ENCODE measurements around the gene SLC25A11. TPM values are rescaled to one million over a fixed set of nuclear protein-coding genes. Genes with fewer than 3 reads are reported as not detected.

Gene SLC25A11
- total RNA-seq, 2 donors from 2014 or later, result 166 to 175 TPM

- intact Hi-C loops (cut with DNase I), result loop anchor here (5.0 to 10.0 kb wide), 2 partner anchors 83 to 189 kb away; partner anchors contain the start of genes ARRB2 (in 1 of the 2) and CAMTA2 (in 1 of the 2)
- peak in 1 of 2 donors; percentile 60 for ATAC-seq
- peak; percentile 66 for DNase-seq
These were observed 38.0 kb downstream of the SLC25A11 start for GRCh38 chr17:4901648-4902344.

GRCh38 chr17:4901108-4901647, 38.7 kb downstream of the SLC25A11 start:
- DNase-seq (peak; percentile 18), ATAC-seq (no peak)
- intact Hi-C loops (cut with DNase I), result loop anchor here (5.0 to 10.0 kb wide), 2 partner anchors 84 to 189 kb away; partner anchors contain the start of genes ARRB2 (in 1 of the 2) and CAMTA2 (in 1 of the 2)

- intact Hi-C loops (cut with DNase I), result loop anchor here (5.0 to 10.0 kb wide), 2 partner anchors 84 to 188 kb away; partner anchors contain the start of genes ARRB2 (in 1 of the 2) and CAMTA2 (in 1 of the 2)
- DNase-seq (no peak), ATAC-seq (peak in 1 of 2 donors; percentile 0)
These were observed 39.4 kb downstream of the SLC25A11 start for GRCh38 chr17:4900231-4901107.

GRCh38 chr17:4899341-4900230, 40.3 kb downstream of the SLC25A11 start, which contains the start of gene C17orf107:
TSS of gene C17orf107 (plus strand) at chr17:4899536. CDS start at chr17:4899763, 227 bp downstream.
- DNase-seq, result peak; percentile 90
- peak; percentile 56 to 65 for ATAC-seq
- intact Hi-C loops (cut with DNase I), result loop anchor here (5.0 to 10.0 kb wide), 2 partner anchors 85 to 187 kb away; partner anchors contain the start of genes ARRB2 (in 1 of the 2) and CAMTA2 (in 1 of the 2)

GRCh38 chr17:4898927-4899326, 40.9 kb downstream of the SLC25A11 start:
- DNase-seq, result peak; percentile 55
- intact Hi-C loops (cut with DNase I), result no loop called here

GRCh38 chr17:4898351-4898750, 41.5 kb downstream of the SLC25A11 start:
- DNase-seq, result peak; percentile 19
- ATAC-seq, result no peak
- intact Hi-C loops (cut with DNase I), result no loop called here

More at GRCh38 chr17:4898927-4899326, 40.9 kb downstream of the SLC25A11 start:
- peak in 1 of 2 donors; percentile 0 for ATAC-seq

- ATAC-seq, result no peak
- intact Hi-C loops (cut with DNase I), result no loop called here
- DNase-seq, result peak; percentile 20
These were observed 42.1 kb downstream of the SLC25A11 start for GRCh38 chr17:4897785-4898184.

GRCh38 chr17:4897198-4897687, 42.6 kb downstream of the SLC25A11 start:
- peak; percentile 30 for DNase-seq
- intact Hi-C loops (cut with DNase I), result no loop called here
- ATAC-seq, result no peak

GRCh38 chr17:4896332-4897197, 43.3 kb downstream of the SLC25A11 start:
- intact Hi-C loops (cut with DNase I), result no loop called here
- no peak for ATAC-seq
- DNase-seq, result peak; percentile 19

GRCh38 chr17:4895657-4896331, 44.1 kb downstream of the SLC25A11 start:
- ATAC-seq, result no peak
- DNase-seq, result peak; percentile 22
- intact Hi-C loops (cut with DNase I), result no loop called here

GRCh38 chr17:4895121-4895520, 44.7 kb downstream of the SLC25A11 start:
- ATAC-seq (no peak), DNase-seq (no peak)
- intact Hi-C loops (cut with DNase I), result no loop called here

- DNase-seq (peak; percentile 24), ATAC-seq (no peak)
- intact Hi-C loops (cut with DNase I), result no loop called here
These were observed 45.9 kb downstream of the SLC25A11 start for GRCh38 chr17:4893721-4894560.

- peak; percentile 22 for DNase-seq
- ATAC-seq, result no peak
- intact Hi-C loops (cut with DNase I), result no loop called here
These were observed 46.6 kb downstream of the SLC25A11 start for GRCh38 chr17:4893272-4893671.

- intact Hi-C loops (cut with DNase I), result no loop called here
- ATAC-seq (no peak), DNase-seq (peak; percentile 24)
These were observed 47.2 kb downstream of the SLC25A11 start for GRCh38 chr17:4892499-4893221.
